Limb (tissue), 2 donors: ENCODE measurements around the gene EAF1.
"Not testable (repeated sequence)": the region's sequence is repeated elsewhere in the genome, so short reads cannot be mapped to it uniquely, and the experiment has no call there.

ENCODE experiments used
- DNase-seq, 2 donors: peaks; one replicate each; pipeline ENCODE4 v3.0.0-alpha.2; 2016; ENCODE audit errors: extremely low spot score in 2 of 2

Gene EAF1

DNA sequence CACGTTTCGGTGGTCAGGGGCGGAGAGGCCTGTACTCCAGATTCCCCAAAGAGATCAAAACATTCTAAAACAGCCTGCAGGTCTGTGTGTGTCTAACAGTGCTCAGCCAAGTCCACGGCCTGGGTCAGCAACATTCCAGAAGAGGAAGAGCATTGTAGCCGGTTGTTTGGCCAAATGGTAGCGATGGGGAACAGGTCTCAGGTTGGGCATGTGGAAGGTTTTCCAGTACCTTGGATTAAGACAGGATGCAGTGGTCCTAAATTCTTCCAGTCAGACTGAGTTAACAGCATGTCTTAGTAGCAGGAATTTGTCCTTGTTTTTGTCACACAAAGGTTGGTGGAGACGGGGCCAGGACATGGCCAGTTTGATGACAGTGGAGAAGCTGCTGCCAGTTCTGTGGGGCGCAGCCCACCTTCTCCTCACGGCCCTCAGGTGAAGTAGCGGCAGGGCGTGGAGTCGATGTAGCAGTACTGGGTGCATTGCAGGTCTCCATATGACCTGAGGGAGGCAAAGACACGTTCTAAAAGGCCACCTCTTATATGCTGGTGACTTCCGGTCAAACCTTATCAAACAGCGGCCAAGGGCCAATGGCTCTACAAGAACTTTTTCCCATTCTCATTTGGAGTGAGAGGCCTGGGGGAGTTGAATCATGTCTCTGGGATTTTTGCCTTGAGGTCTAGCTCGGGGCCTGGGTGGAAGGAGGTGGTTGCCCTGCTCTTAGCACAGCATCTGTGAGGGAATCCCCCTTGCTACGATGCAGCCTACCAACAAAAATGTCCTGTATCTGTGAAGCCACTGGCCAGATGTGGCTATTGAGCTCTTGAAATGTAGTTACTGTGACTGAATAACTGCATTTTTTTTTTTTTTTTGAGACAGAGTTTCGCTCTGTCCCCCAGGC, 24.1 kb downstream of the EAF1 start:
- no peak for DNase-seq

DNA sequence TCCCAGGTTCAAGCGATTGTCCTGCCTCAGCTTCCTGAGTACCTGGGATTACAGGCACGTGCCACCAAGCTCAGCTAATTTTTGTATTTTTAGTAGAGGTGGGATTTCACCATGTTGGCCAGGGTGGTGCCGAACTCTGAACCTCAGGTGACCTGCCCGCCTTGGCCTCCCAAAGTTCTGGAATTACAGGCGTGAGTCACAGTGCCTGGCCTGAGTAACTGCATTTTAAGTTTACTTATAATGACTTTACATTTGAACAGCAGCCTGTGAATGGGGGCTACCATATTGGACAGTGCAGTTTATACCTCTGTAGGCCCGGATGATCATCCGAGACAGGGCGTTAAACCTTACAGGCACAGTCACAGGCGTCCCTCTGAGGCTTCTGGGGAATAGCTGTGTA, 24.8 kb downstream of the EAF1 start:
- no peak for DNase-seq

DNA sequence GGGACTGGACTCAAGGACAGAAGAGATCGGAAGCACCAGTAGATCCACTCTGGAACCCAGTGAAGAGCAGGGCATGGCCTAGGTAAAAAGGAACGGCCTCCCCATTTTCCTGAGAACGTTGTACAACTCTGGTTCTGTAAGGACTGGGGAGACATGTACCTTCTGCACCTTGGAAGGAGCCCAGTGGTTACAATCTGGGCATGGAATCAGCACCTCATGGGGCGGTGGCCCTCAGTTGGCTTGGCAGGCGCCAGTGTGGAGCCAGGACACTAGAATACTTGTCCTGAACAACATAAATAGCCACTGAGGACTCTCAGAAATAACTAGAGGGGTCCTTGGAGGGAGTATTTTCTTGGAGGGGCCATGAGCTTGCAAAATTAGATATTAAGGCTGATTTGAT, 25.6 kb downstream of the EAF1 start:
- DNase-seq = no peak

DNA sequence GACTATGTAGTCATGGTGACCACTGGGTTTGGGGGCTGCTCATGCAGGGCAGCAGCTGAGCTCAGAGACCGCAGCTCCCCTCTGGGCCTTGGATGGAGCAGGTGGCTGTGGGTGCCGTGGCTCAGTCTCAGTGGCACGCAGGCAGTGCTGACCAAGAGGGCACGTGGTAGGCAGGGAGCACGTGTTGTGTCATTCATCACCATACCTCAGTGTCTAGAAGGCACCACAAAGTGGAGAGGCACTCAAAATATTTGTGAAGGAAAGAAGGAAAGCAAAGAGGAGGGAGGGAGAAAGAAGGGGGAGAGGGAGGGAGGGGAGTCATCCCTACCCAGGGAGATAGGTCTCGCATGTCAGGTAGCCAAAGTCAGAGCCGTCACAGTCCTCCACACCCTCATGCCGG, 26.1 kb downstream of the EAF1 start:
- no peak for DNase-seq

DNA sequence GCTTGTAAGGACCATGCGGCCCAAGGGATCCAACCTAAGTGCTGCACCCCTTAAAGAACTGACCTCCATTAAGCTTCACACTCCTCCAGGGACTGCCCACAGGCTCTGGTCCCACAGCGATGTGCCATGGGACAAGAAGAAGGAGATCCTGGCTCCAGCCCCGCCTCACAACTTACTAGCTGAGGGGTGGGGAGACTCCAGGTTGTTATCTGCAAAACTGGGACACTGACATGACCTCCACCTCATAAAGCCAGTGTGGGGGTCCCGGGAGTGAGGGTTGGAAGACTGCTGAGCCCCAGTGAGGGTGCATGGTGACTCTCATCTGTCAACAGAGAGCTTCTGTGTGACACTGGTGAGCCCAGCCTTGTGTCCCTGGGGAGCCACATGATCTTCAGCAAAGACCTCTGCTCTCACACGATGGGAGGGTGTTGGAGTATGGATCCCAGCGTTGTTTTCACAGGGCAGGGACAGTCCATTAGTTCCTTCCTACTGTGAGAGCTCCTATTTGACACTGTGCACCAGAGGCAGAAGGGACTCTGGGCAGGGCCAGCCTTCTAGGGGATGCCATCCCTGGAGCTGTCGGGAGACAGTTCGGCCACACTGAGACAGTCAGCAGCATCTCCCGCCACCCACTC, 26.7 kb downstream of the EAF1 start:
- no peak for DNase-seq

DNA sequence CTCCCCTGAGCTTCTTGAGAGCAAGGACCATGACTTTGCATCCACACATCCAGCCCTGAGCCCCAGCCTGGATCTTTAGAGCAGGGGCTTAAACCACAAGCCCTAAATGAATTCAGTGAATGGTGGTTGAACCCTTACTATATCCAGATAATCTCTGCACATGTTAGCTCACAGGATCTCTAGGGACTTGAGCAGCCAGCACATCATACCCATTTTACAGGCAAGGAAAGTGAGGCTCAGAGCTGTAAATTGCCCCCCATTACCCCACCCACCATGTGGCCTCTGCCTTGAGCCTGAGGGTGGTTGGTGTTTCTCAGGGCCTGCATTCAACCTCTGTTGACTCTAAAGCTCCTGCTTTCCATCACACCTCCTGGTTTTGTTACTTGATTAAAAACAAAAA, 27.6 kb downstream of the EAF1 start:
- no peak for DNase-seq

DNA sequence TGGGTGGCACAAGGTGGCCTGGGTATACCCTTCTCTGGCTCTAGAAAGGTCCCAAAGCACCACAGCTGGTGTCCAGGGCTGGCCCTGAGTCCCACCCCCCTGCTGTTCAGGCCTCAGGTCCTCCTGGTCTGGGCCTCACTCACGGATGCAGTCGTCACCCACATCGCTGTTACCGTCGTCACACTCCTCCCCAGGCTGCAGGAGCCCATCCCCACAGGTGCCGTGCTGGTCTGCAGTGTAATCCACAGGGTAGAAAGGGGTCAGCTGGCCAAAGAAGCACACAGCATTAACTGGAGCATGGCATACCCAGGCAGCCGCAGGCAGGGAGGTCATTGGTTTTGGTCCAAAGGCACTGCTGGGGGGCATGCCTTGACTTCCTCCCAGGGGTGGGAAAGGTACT, 28.4 kb downstream of the EAF1 start:
- DNase-seq = no peak

DNA sequence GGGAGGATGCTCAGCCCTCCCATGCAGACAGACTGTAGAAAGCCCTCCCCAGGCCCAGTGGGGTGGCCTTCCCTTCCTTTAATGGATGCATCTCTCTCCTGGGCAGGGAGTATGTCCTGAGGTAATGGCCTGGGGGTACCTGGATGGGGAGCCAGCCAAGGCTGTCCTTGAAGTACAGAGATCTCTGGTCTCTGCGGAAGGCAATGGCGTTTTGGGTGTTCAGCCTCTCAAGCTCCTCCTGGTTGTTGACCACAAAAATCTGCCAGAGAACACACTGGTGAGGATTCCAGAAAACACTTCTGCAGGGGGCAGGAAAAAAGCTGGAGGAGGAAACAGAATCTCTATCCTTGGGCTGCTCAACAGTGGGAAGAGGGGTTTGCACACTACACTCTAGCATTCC, 28.9 kb downstream of the EAF1 start:
- DNase-seq = no peak

DNA sequence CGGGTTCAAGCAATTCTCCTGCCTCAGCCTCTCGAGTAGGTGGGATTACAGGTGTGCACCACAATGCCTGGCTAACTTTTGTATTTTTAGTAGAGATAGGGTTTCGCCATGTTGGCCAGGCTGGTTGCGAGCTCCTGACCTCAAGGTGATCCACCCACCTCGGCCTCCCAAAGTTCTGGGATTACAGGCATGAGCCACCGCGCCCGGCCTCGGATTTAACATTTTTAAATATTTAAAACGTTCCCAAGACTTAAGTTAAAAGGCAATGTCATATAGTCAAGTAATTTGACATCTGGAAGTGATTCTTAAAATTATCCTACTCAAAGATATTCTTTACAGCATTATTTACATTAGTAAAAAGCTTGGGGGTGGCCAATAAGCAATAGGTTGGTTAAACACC, 29.5 kb downstream of the EAF1 start:
- not testable (repeated sequence) for DNase-seq

DNA sequence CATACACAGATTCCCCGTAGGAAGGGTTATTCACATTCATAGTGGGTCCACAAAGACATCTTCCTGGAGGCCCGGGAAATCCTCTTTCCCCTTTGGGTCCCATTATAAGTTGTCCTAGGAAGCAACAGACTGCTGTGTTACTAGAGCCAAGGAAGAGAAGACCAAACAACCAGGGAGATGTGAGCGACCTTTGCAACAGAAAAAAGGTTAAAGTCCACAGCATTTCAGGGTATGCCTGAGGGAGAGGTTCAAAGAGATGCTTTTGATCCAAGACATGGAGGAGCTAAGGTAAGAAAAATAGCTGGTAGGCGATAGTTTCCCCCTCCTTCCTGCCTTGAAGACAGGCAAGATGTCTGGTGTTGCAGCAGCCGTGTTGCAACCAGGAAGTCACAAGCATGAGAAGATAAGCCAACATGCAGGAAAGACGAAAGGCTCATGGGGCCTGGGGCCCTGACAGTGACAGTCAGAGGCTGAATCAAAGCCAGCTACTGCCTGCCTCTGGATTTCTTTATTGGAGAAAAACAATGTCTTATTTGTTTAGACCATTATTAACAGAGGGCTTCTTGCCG, 30.9 kb downstream of the EAF1 start:
- no peak for DNase-seq

DNA sequence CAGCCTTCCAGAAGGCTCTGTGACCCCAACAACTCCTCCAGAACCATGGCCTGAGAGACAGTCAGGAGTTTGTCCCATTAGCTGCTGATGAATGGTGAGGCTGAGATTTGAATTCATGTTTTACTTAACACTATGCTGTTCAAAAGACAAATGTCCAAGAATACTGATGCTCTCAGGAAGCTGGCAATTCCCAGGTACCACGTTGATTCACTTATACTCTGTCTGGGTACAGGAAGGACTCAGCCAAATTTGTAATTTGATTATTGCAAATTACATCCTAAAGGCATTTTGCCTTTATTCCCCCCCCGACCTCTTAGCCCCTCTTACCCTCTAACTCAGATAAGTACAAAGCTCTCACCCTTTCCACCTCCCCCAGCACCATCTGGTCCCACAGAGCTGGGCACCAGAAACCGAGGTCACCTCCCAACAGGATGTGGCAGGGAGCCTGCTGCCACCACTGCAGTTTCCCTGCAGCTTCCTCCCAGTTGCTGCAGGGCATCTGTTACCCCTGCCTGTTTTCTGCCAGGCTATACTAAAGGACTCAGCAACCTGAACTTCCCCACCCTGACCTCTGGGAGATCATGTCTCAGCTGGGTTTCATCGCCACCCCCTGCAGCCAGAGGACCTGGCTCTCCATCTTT, 33.6 kb downstream of the EAF1 start:
- no peak for DNase-seq

DNA sequence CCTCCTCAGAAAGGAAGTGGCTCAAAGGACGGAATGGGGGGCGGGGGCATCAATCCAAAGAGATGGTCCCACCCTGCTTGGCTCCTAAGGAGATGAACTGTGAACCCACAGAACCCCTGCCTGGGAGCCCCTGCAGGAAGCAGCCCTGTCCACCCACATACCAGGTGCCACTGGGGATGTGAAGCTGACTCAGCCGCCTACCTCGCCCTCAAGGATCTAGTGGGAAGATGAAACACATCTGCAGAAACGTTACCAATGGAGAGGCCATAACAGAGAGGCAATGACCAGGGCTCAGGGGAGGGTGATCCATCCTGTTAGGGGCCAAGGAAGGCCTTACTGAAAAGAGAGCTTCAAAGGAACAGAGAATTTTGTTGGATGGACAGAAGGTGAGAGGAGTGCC, 35.1 kb downstream of the EAF1 start:
- DNase-seq = no peak

DNA sequence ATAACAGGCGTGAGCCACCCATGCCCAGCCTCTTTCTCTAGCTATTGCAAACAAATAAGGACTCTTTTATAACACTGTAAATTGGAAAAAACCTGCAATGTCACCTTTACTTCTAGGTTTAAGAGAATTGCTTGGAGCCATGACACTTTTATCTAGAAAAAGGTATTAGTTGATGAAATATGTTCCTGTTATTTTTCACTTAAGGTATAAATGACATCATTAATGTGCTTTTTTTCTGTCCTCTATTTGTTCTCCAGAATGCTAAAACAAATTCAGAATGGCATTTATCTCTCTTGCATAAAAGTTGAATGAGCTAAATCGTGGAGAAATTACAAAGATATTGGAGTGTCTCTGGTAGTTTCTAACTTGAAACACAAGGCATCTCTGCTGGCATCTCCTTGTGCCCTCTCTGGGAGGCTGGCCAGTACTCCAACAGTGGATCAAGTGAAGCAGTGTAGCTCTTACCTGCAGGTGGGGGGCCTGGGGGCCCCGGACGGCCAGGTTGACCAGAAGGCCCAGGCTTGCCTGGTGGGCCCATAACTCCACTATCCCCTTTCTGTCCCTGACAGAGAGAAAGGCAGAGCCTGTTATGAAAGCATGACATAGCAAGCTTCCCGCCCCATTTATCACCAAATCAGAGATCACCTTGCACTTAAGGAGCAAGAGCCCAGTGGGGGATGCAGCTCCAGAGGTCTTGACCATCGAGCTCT, 38.6 kb downstream of the EAF1 start:
- DNase-seq = no peak

DNA sequence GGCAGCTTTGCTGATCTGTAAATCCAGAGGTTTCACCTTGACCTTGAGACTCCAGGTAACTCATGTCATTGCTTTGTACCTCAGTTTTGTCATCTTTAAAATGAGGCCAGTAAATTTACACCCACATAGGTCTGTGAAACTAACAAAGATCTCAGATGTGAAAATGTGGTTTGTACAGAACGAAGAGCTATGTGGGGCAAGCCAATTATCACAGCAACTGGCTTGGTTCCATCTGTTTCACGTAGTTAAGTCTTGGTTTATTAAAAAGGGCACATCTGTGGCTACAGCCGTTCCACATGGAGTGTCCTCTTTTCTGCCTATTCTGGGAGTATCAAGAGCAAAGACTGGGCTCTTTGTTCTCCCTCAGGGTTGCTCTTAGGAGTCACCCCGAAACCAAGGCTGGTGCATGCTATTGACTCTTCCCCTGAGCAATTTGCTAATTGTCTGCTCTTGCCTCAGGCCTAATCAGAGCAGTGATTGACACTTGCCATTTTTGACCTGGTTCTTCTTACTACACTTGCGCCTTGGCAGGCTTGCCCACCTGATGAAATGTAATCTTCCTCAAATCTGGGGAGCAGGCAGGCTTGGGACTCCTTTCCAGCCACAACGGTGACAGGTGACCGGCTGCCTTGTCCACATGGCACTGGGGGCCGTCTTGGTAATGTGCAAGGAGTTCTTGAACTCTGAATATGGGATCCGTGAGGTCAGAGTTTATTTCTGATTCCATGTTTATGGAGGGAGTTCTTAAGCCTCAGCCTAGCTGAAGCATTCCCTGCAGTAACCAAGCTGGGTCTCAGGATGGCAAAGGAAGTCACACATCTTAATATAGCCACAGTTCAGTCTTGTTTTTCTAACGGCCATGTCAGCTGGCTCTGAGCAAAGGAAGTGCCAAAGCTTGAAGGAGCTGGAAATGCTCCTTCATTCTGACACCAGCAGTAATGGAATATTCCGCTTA, 40.1 kb downstream of the EAF1 start:
- DNase-seq = no peak

DNA sequence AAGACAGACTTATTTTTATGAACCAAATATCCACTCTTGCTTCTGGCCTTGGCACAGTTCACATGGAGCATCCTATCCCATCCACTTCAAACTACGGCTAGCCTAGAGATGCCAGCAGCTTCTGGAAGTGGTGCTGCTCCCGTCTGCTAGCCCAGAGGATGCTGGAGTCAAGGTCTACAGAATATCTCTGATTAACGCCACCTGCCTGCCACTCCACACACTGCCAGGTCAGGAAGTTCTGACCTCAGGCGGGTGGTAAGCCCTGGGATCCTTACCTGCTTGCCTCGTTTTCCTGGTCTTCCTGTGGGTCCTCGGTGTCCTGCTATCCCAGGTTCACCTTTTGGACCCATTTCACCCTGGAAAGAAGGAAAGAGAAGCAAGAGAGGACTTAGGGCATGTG, 42.9 kb downstream of the EAF1 start:
- DNase-seq = no peak

DNA sequence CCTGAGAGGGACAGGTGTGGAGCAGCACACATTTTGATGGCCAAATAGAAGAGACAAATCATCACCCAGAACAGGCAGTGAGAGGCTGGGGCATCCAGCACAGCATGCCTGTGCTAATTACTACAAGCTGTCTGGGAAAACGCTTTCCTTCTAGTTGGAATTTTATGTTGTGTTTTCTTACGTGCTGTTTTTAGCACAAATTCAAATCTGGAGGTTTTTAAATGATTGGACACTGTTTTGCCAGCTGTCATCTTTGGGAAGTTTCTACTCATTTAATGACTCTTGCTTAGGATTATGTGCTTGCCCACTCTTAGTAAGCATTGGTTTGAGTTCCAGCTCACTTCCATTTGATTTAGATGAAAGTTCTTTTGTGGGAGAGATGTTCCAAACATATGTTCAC, 43.5 kb downstream of the EAF1 start:
- no peak for DNase-seq

DNA sequence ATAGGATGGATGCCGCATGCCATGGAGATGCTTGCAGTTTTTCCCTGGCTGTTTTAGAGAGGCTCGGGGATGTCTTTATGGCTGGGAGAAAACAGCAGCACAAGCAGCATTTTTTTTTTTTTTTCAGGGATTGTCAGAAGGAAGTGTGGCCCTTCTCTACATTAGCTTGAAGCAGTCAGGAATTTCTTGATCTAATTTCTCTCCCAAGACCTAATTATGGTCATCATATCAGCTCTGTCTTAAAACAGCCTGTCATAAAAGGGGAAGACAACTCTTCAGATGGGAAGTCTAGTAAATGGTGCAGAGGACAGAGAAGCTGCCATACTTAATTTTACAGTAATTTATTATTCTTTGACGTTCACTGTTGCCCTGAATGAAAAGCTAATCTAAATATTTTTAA, 44.5 kb downstream of the EAF1 start:
- no peak for DNase-seq

DNA sequence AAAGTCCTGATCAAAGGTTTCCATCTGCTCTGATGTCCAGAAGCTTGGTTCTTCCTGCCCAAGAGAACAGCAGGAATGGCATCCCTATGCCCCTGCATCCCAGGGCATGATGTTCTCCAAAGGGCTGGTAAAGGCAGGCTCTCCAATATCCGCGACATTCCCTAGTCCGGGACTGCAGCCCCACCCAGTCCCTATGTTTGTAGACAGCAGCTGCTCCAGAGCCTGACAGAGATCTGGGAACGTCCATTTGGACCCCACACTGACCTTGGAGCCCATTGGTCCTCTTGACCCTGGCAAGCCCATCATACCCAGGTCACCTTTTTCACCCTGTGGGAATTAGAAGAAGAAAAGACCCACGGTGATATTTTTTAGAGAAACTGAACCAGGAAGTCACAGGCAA, 47.8 kb downstream of the EAF1 start:
- DNase-seq = no peak

DNA sequence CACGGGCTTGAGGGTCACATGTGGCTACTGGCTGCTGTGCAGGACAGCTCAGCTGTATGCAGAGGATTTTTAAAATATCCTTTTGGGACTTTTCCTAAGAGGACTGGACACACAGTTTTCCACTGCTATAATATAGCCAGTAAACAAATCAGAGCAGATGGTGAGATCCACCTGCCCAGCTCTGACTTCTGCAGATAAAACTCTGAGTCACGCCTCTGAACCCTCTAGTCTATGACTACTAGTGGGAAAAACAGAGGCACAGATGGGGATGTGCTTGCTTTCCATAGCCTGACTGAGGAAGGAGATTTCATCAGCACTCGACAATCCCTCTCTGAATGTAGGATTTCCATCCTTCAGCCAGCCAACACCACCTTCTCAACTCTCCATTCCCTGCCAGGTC, 49.0 kb downstream of the EAF1 start:
- no peak for DNase-seq

DNA sequence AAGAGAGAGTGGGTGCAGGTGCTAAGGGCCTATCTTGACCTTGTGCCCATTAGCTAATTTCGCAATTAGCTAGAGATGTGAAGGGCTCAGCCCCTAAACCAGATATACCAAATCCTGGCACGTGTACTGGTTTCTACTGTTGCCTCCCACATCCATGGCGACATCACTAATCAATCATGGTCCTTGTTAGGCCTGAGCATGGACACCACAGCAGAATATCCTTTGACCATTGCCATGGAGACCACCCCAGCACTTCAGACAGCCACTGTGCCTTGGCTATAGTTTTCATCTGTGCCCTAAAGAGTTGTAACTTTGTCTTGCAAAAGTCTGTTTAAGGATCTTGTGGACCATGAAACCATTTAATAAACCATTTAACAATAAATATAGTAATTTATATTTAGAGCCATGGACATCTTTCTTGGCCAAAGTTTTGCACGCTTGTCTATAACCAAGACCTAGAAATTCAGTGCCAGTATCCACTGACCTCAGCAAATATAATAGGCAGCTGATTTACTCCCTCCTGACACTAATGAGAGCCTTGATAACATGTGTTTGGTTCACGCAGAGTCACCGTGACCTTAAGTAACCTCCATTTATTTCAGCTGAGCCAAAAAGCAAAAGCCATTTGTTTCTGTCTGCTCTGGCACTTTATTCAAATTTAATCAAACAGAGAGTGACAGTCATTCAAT, 50.7 kb downstream of the EAF1 start:
- DNase-seq = no peak
